GM15510 (cell line): Measurements from ENCODE around the gene AOPEP.

ENCODE experiments used
- POLR2A ChIP-seq: IDR thresholded peaks from 3 replicates; pipeline ENCODE4 v1.6.1; 2011; ENCODE audit warnings: borderline replicate concordance; ENCODE audit not compliant: insufficient read length; ENCODE audit errors: extremely low read depth

AOPEP gene

GRCh38 chr9:95030920-95031642 lies 304.6 kb downstream of the AOPEP start:
- no peak for TF ChIP-seq POLR2A

GRCh38 chr9:95031711-95032461 lies 305.4 kb downstream of the AOPEP start:
- no peak for TF ChIP-seq POLR2A

GRCh38 chr9:95032580-95033341 lies 306.3 kb downstream of the AOPEP start:
- TF ChIP-seq POLR2A, result no peak

- TF ChIP-seq POLR2A, result no peak
Observed at GRCh38 chr9:95035846-95036245, 309.3 kb downstream of the AOPEP start.

GRCh38 chr9:95036676-95037075 lies 310.2 kb downstream of the AOPEP start:
- no peak for TF ChIP-seq POLR2A

GRCh38 chr9:95037789-95038521 lies 311.5 kb downstream of the AOPEP start:
- TF ChIP-seq POLR2A, result no peak

GRCh38 chr9:95038666-95039065 lies 312.2 kb downstream of the AOPEP start:
- TF ChIP-seq POLR2A, result no peak

GRCh38 chr9:95040106-95040505 lies 313.6 kb downstream of the AOPEP start:
- no peak for TF ChIP-seq POLR2A

GRCh38 chr9:95043826-95044225 lies 317.3 kb downstream of the AOPEP start:
- TF ChIP-seq POLR2A, result no peak

GRCh38 chr9:95044731-95045508 lies 318.4 kb downstream of the AOPEP start:
- no peak for TF ChIP-seq POLR2A

GRCh38 chr9:95045751-95046150 lies 319.3 kb downstream of the AOPEP start:
- TF ChIP-seq POLR2A, result no peak

GRCh38 chr9:95047452-95048224 lies 321.1 kb downstream of the AOPEP start:
- no peak for TF ChIP-seq POLR2A
